Esophagus muscularis mucosa (tissue), 4 donors: ENCODE measurements around the gene DNM1. TPM values are rescaled to one million over a fixed set of nuclear protein-coding genes. Genes with fewer than 3 reads are reported as not detected.
A peak's percentile ranks its signal among the peaks of the same experiment; 100 is the strongest.

Experiments
- DNase-seq: peaks from one replicate; pipeline ENCODE4 v3.0.0-alpha.2; 2017; ENCODE audit errors: extremely low spot score
- H3K27ac ChIP-seq, 4 donors: fragments of 200-600 bp; sonication (generic); replicated peaks in 1 of 4; 1 replicate in 3 of 4; 2 replicates in 1 of 4; pipeline ENCODE4 v1.5.1; 2016 to 2019; ENCODE audit warnings: mild to moderate bottlenecking in 1 of 4
- H3K27me3 ChIP-seq, 4 donors: fragments of 200-600 bp; sonication (generic); one replicate each; pipeline versions ENCODE4 v1.5.1 to v1.6.0; 2016 to 2019
- H3K36me3 ChIP-seq, 4 donors: fragments of 200-600 bp; sonication (generic); one replicate each; pipeline ENCODE4 v1.5.1; 2016 to 2019
- H3K4me1 ChIP-seq, 4 donors: fragments of 200-600 bp; sonication (generic); one replicate each; pipeline ENCODE4 v1.5.1; 2016 to 2019
- H3K4me3 ChIP-seq, 4 donors: fragments of 200-600 bp; sonication (generic); 1 replicate in 2 of 4; 2 replicates in 2 of 4; pipeline ENCODE4 v1.5.1; 2016 to 2019; ENCODE audit warnings: mild to moderate bottlenecking in 4 of 4, moderate library complexity in 1 of 4
- H3K9me3 ChIP-seq, 4 donors: fragments of 200-600 bp; sonication (generic); 1 replicate in 3 of 4; 2 replicates in 1 of 4; pipeline ENCODE4 v1.5.1; 2016 to 2019
- CTCF ChIP-seq, 3 experiments: fragments of 200-600 bp in 2 of 3; fragments of 450-650 bp in 1 of 3; sonication (generic) in 2 of 3; IDR thresholded peaks; one replicate each; pipeline ENCODE4 v1.5.1; 2017 to 2019; ENCODE audit warnings: antibody characterized with exemption in 3 of 3, mild to moderate bottlenecking in 2 of 3, moderate library complexity in 1 of 3
- EP300 ChIP-seq: sonication (generic); formaldehyde crosslinking; IDR thresholded peaks from one replicate; pipeline ENCODE4 v1.6.1; 2017; ENCODE audit warnings: antibody characterized with exemption
- POLR2A ChIP-seq: fragments of 450-650 bp; IDR thresholded peaks from one replicate; pipeline ENCODE4 v1.6.1; 2017; ENCODE audit warnings: antibody characterized with exemption, moderate library complexity, mild to moderate bottlenecking, low read depth
- POLR2AphosphoS5 ChIP-seq, 2 donors: sonication (generic); formaldehyde crosslinking; IDR thresholded peaks; one replicate each; pipeline ENCODE4 v1.6.1; 2017; ENCODE audit warnings: antibody characterized with exemption in 2 of 2
- WGBS: methylation state at CpG from one replicate; pipeline ENCODE4 v1.1.5; 2018; 5-methylcytosine and 5-hydroxymethylcytosine counted together
- intact Hi-C: fragments of 100-400 bp; cut with DNase I; formaldehyde crosslinking; loops from one replicate; pipeline ENCODE4 v1.15.1; 2023
- total RNA-seq, 4 donors: library from RNA; depleted of rRNA; stranded (reverse); fragments of >200 nt; gene quantifications; one replicate each; pipeline versions ENCODE4 v1.1.0 to v1.2.1, GENCODE V29; 2016

Gene DNM1
- total RNA-seq, 4 donors from 2014 or later: 10.9 to 27.0 (median 16.8) TPM

DNA sequence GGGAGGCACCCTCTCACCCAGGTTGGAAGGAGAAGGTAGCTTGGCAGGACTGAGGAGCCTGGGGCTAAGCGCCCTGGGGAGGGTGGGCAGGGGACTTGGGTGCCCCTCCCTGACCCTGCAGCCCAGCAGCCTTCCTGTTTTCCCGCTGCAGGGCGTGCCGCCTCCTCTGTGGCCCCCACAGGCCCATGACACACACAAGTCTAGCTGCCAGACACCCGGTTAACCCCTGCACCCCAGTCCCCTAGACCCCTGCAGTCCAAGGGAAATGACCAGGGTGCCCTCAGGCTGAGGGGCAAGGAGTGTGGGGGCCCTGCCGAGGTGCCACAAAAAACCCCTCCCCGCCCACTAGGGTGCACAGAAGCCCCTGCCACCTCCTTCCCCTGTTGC, 39.6 kb downstream of the DNM1 start:
- no peak for DNase-seq
- WGBS: 36% methylated on average over 2 of the region's 7 CpGs
- TF ChIP-seq POLR2A (no peak), POLR2AphosphoS5 (IDR thresholded peaks at IDR 0.05) (no peak), CTCF (IDR thresholded peaks at IDR 0.05) (no peak), EP300 (no peak)
- Histone ChIP-seq H3K9me3 (no peaks in the 10 kb centered on the region), H3K4me1 (peaks cover 15 to 41% (median 31%) of the 10 kb centered on the region in 4 donors), H3K36me3 (peaks cover 0 to 13% (median 4%) of the 10 kb centered on the region in 4 donors), H3K27me3 (peaks cover 0 to 4% (median 0%) of the 10 kb centered on the region in 4 donors), H3K27ac (peak overlapping the region; percentile 68 to 79 (median 72)), H3K4me3 (peak overlapping the region in 3 of 4 donors; percentile 3 to 59 (median 16))
- intact Hi-C loops: no loop called here

DNA sequence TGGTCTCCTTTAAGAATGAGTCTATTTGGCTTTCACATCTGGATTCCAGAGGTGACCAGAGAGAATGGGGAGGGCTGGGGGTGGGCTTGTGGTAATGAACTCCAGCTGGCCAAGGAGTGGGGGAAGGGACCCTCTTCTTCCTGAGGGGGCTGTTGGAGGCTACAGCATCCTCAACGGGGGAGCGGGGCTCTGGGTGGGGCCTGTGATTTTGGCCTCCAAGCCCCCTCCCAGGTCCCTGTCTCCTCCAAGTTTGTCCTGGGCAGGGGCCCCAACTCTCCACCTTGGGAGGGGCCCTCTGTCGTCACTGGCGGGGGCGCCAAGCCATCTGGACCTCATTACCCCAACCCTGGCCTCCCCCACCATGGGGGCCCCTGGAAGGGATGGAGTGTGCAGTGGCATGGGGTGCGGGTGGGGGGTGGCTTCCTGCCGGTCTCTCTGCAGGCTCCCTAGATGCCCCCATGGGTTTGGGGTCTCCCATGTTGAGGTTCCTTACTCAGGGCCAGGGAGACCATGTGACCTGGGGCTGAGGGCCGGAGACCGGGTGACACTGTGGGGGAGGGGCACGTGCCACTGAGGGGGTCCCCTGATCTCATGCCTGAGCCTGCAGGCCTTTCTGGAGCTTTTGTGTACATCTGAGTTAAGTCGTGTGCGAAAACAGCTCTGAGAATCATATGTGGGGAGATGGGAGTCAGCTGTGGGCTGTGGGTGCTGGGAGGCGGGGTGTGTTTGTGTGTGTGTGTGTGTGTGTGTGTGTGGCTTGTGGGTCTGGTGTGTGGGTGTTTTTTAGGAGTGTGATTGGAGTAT, 40.2 kb downstream of the DNM1 start:
- intact Hi-C loops: no loop called here
- Histone ChIP-seq H3K27me3 (peaks cover 0 to 4% (median 0%) of the 10 kb centered on the region in 4 donors), H3K4me3 (peak overlapping the region; percentile 16 to 59 (median 45)), H3K36me3 (peaks cover 0 to 13% (median 4%) of the 10 kb centered on the region in 4 donors), H3K4me1 (peaks cover 15 to 41% (median 31%) of the 10 kb centered on the region in 4 donors), H3K27ac (peak overlapping the region; percentile 68 to 79 (median 72)), H3K9me3 (no peaks in the 10 kb centered on the region)
- 51% methylated on average over 8 of the region's 13 CpGs for WGBS
- no peak for TF ChIP-seq CTCF (IDR thresholded peaks at IDR 0.05)
- no peak for TF ChIP-seq POLR2A
- no peak for TF ChIP-seq EP300
- DNase-seq: no peak

GRCh38 chr9:128244091-128244836, 41.1 kb downstream of the DNM1 start:
- Histone ChIP-seq H3K27me3 (peaks cover 0 to 4% (median 0%) of the 10 kb centered on the region in 4 donors), H3K9me3 (no peaks in the 10 kb centered on the region), H3K27ac (peak overlapping the region; percentile 68 to 79 (median 72)), H3K4me1 (peaks cover 15 to 41% (median 31%) of the 10 kb centered on the region in 4 donors), H3K36me3 (peaks cover 0 to 13% (median 4%) of the 10 kb centered on the region in 4 donors), H3K4me3 (peak overlapping the region; percentile 41 to 59 (median 45))
- TF ChIP-seq EP300: no peak
- no peak for TF ChIP-seq POLR2AphosphoS5 (IDR thresholded peaks at IDR 0.05)
- TF ChIP-seq POLR2A: no peak
- no peak for TF ChIP-seq CTCF (IDR thresholded peaks at IDR 0.05)
- intact Hi-C loops: no loop called here
- no peak for DNase-seq
- WGBS: 47% methylated on average over 10 of the region's 13 CpGs

GRCh38 chr9:128244837-128245231, 41.7 kb downstream of the DNM1 start:
- H3K9me3 ChIP-seq: no peaks in the 10 kb centered on the region
- H3K27me3 ChIP-seq: peaks cover 0 to 4% (median 0%) of the 10 kb centered on the region in 4 donors
- peak overlapping the region; percentile 41 to 59 (median 45) for H3K4me3 ChIP-seq
- no CpG with 5 or more reads among the region's 18 CpGs for WGBS
- TF ChIP-seq POLR2A (no peak), POLR2AphosphoS5 (IDR thresholded peaks at IDR 0.05) (peak; percentile 43 to 78), EP300 (no peak), CTCF (IDR thresholded peaks at IDR 0.05) (no peak)
- H3K36me3 ChIP-seq: peaks cover 0 to 10% (median 2%) of the 10 kb centered on the region in 4 donors
- H3K4me1 ChIP-seq: peaks cover 15 to 41% (median 31%) of the 10 kb centered on the region in 4 donors
- intact Hi-C loops: no loop called here
- H3K27ac ChIP-seq: peak overlapping the region; percentile 68 to 79 (median 72)
- DNase-seq: peak; percentile 96
